ENCODE measurements around the gene KLF17.

GRCh38 chr1:44094047-44094446 lies 24.6 kb upstream of the KLF17 start:
- TF ChIP-seq CTCF (IDR thresholded peaks at IDR 0.05; ENCODE audit: low read depth, low read length, poor library complexity, severe bottlenecking) (no peak), EZH2phosphoT487 (IDR thresholded peaks at IDR 0.05; ENCODE audit: borderline replicate concordance, low read length) (no peak)
